ENCODE measurements around the gene RAB8B.
"Not testable (repeated sequence)": the region's sequence is repeated elsewhere in the genome, so short reads cannot be mapped to it uniquely, and the experiment has no call there.

The RAB8B gene

DNA sequence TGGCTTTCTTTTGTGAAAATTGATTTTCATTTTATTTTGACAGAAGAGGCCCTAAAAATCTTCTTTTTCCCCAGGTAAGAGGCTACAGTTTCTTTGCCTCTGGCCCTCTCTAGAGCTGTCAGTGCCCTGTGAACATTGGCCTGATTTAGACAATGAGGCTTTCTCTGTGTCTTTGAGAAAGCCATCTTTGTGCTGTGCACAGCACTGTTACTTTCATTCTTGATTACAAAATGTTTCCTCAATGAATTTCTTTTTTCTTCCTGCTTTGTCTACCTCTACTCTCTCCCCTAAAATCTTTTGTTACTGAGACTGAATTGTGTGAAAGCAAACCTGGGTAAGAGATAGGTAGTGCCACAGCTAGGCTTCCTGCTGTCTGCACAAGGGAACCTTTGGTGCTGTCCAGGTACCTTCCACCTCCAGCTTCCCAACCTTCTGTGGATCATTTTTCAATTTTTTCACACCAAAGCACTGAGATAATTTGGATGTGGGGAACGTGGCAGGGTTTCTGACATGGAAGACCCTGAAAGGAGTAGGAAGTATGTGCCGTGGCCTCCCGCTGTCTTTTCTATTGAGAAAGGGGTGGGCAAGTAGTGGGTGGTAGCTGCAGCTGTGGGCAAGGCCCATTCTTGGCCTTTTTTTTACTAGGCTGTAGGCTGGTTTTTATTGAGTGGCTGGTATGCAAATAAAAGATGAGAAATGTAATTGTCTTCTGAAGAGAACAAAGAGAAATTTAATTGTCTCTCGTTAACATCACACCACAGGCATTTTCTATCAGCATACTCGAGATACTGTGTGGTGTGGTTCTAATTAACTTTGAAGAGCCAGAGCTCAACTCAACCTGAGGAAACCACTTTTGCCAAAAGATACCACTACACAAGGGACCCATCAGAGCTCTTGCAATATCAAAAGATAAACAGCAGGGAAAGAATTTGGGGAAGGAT lies 21.0 kb downstream of the RAB8B start:
- no peak for DNase-seq

DNA sequence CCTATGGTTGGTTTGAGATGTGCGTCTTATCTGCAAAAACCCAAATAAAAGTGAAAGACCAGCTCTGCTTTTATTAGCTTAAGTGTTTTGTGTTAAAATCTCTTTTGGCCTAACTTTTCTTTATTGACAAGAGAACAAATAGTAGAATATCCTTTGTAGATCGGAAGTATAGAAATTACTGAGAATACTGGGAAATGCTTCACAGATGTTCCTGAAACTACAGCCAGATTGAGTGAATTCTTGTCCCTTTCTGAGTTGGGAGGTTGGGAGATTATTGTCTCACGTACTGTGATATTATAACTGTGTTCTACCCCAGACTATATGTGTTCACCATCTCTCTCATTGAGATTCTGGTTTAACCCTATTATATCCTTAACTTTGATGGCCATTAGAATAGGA lies 21.7 kb downstream of the RAB8B start:
- DNase-seq, result no peak

DNA sequence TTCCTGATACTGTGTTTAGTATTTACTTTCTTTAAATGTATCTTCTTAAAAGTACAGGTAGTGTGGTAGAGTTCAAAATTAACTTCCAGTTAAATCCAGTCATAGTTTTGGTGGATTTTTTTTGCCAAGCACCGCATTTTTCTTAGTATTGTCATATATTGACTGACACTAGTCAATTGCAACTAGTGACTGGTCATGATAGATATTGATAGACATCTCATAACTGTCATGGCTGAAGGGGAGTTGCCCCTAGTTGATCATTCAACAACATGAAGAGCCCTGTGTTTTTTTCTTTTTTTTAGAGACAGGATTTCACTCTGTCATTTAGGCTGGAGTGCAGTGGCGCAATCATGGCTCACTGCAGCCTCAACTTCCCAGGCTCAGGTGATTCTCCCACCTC lies 22.1 kb downstream of the RAB8B start:
- DNase-seq, result no peak

DNA sequence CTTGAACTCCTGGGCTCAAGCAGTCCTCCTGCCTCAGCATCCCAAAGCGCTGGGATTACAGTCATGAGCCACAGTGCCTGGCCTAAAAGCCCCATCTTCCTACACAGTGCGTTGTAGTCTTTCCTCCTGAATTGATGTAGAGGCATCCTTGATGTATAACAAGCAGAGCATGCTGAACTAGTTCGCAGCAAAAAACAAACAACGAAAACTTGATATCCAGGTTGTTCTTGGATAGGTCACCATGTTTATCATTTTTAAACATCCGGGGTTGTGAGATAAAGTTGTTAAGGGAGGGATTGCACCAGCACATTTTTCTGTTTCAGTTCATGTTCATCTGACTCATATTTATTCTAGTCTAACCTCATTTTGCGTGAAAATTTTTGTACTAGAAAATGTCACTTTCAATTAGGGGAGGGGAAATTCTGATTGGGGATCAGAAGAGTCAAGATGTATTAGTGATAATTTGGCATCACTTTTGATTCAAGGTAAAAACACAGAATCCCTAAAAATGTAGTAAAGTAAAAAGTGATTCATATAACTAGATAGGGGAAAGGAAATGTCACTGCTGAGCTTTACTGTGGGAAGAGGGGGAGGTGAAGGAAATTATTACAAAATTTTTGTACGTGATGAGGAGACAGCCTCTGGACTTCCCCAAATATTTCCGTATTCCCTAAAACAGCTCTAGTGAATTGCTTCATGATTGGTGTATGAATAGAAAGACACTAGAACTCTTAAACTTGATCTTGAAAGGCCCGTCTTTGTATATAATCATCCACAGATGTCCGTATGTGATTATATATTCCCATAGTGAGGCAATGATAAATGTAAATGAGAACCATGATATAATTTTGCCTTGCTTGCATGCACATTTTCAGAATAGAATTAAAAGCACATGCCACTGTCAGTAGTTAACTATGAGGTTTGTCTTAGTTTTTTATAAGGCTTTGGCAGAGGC lies 22.9 kb downstream of the RAB8B start:
- no peak for DNase-seq

DNA sequence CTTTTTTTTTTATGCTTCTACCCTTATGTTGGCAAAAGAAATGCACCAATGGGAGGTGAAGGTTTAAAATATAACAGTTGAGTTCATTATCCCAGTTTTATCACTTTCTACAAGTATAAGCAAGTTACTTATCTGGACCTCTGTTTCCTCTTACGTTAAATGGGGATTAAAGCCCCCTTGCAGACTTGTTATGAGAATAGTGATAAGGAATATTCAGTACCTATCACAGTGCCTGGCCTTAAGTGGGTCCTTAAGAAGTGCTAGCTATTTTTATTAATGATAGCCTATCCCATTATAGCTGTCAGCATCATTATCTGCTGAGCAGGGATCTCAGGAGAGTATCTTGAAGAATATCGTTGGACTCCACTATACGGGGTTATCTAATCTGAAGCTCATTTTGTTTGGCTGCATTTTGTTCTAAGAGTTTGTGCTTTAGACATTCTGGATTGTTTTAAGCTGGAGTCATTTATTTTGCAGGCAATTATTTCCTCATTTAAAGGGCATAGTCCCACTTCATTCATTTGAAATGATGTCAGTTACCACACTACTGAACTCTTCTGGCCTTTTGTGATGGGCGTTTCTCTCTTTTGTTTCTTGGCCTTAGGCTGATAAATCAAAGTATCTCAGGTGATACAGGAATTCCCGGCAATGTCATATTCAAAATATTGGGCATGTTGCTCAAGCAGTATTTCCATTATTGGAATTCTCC lies 28.8 kb downstream of the RAB8B start:
- no peak for DNase-seq

DNA sequence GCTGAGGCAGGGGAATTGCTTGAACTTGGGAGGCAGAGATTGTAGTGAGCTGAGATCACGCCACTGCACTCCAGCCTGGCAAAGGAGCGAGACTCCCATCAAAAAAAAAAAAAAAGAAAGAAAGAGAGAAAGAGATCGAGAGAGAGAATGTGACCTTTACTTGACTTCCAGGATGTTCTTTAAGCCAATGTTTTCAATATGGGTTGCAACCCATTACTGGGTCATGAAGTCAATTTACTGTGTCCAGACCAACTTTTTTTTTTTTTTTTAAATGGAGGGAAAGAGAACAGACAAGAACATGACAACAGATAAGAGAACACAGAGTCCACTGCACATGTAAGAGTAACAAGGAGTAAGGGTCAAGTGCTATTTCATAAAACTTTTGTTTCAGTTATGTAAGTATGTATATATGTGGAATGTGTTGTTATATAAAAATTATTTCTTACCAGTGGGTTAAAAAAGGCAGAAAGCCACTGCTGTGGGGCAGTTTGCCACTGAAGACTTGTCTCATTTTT lies 29.8 kb downstream of the RAB8B start:
- no peak for DNase-seq

DNA sequence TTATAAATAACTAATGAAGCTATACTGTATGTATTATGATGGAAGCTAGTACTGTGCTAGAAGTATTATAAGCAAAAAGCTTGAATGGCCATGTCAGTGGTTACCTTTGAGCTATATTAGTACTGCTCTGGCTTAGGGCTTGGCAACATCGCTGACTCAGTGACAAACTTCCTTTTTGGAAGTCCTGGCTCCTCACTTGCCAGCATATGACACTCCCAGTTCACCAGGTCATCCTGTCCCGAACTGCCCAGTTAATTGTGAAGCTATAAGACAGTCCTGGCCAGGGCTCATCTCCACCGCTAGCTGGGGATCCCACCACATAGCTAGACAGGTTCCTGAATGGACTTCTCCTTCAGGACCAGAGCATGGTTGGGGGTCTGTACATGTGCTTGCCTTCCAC lies 31.9 kb downstream of the RAB8B start:
- no peak for DNase-seq

DNA sequence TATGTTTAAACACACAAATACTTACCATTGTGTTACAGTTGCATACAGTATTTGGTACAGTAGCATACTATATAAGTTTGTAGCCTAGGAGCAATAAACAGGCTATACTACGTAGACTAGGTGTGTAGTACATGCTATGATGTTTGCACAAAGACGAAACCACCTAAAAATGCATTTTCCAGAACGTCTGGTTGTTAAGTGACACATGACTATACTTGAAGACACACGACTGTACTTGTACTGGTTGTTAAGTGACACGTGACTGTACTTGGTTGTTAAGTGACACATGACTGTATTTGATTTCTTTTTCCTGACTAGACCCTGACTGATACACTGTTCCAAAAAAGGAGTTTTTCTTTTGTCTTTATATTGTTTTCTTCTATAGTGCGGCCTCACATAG lies 34.1 kb downstream of the RAB8B start:
- DNase-seq, result no peak

DNA sequence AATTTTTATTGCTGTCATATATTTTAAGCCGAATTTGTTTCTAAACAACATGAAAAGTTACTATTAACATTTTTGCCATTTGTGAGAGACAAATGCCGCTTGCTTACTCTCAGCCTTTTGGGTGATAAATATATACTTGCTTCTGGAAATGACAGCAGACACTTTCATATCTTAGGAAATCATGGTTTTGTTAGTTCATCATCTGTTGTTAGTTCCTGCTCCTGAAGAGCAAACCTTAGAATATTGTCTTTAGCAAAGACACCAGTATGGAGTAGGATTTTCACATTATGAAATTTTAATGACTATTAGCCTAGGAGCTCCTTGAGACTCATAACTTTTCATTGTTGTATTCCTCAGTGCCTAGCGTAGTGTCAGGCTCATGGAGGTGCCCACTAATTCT lies 36.0 kb downstream of the RAB8B start:
- no peak for DNase-seq

DNA sequence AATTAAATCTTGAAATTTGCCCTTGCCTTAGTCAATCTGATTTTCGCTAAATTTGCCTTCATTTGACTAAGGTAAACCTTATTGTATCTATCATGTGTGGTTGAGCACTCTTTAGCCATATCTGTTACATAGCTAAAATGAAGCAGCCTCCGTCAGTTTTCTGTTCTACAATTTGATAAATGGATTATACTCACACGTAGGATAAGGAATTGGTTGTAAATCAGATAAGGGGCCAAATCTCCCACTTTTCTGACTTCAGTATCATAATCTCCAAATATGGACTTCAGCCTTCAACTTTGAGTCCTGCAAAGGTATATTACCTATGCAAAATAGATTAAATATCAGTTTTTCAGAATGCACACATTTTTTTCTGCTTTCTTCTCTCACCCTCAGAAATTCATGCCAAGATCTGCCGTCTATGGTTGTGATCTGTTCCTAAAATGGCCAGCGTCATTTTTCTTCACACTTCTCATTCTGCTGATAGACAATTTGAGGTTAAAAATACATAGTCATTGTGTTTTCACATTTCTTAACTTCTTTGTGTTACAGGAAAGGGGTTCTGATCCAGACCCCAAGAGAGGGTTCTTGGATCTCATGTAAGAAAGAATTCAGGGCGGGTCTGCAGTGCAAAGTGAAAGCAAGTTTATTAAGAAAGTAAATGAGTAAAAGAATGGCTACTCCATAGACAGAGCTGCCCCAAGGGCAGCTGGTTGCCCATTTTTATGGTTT lies 36.9 kb downstream of the RAB8B start:
- DNase-seq, result no peak

DNA sequence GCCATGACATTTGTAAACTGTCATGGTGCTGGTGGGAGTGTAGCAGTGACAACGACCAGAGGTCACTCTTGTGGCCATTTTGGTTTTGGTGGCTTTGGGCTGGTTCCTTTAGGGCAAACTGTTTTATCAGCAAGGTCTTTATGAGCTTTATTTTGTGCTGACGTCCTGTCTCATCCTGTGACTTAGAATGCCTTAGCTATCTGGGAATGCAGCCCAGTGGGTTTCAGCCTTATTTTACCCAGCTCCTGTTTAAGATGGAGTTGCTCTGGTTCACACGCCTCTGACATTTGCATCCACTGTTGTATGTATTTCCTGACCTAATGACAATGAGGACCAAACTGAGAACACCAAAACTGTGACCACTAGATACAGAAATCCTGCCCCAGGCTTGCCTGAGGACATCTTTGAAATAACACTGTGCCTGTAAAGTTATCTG lies 37.6 kb downstream of the RAB8B start:
- no peak for DNase-seq

DNA sequence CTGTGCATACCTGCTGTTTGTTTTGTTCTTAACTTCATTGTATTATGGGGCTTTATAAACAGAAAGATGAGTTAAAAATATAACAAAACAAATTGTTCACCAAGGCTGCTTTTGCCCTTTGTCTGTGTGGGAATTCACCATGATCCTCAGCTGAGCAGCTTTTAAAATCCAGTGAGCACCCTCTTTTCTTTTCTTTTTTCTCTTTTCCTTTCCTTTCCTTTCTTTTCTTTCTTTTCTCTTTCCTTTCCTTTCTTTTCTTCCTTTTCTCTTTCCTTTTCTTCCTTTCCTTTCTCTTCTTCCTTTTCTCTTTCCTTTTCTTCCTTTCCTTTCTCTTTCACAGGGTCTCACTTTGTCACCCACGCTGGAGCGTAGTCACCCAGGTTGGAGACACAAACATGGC lies 38.3 kb downstream of the RAB8B start:
- no peak for DNase-seq

DNA sequence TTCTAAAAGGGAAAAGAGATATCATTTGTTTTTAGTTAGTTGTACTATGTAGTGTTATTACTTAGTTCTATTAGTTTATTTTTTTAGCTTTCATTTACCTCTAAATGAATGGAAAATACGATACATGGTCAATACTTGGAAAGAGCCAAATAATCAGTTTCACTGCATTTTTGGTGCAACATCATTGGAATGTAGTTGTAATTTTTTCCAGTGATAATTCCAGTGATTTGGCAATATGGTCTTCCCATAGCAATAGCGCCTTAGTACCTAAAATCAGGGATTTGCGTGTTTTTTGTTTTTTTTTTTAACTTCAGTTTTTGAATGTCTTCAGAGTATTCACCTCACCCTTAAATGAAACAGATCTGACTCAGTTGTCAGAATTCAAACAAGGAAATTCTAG lies 41.8 kb downstream of the RAB8B start:
- DNase-seq, result no peak

DNA sequence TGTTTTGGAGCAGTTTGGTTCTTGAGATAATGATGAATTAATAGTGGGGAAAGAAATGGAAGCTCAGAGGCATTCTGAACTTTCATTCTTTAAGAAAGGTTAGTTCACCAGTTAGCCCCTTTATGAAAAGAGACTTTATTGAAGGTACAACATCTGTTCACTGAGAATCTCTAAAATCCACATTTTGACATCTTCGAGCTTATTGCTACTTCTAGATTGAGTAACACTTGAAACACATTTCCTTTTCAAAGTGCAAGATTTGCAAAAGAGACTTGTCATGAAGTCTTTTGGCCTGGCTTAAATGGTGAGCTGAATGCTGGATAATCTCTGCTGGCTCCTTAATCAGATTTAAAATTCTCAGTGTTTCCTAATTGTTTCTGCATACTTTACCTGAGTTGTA lies 42.3 kb downstream of the RAB8B start:
- DNase-seq, result no peak

DNA sequence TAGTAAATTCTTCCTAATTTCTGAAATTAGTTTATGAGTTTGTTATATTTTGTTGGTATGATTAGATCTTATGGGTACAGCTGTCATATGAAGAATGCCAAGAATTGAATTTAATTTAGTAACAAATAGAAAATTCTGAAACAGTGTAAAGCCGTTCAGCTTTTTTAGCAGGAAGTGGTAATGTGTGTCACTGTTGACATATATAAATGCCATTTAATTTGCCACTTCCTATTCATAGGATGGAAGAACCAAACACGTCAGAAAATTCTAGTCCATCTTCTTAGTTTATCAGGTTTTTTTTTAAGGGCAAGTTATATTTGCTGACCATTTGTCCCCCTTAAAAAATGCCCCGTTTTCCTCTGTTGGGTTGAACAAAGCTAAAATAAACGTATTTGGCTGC lies 43.0 kb downstream of the RAB8B start:
- DNase-seq, result peak in 1 of 2 experiments; percentile 11

DNA sequence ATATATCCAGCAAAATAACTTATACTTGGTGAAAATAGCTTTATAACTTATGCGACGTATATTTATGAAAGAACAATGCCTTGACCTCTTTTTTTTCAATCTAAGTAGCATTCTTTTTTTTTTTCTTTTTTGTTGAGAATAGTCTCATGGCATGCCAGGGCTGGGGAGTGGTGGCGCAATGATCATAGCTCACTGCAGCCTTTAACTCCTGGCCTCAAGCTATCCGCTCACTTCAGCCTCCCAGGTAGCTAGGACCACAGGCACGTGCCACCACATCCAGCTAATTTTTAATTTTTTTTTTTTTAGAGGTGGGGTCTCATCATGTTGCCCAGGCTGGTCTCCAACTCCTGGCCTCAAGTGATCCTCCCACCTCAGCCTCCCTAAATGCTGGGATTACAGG lies 43.5 kb downstream of the RAB8B start:
- DNase-seq, result no peak

DNA sequence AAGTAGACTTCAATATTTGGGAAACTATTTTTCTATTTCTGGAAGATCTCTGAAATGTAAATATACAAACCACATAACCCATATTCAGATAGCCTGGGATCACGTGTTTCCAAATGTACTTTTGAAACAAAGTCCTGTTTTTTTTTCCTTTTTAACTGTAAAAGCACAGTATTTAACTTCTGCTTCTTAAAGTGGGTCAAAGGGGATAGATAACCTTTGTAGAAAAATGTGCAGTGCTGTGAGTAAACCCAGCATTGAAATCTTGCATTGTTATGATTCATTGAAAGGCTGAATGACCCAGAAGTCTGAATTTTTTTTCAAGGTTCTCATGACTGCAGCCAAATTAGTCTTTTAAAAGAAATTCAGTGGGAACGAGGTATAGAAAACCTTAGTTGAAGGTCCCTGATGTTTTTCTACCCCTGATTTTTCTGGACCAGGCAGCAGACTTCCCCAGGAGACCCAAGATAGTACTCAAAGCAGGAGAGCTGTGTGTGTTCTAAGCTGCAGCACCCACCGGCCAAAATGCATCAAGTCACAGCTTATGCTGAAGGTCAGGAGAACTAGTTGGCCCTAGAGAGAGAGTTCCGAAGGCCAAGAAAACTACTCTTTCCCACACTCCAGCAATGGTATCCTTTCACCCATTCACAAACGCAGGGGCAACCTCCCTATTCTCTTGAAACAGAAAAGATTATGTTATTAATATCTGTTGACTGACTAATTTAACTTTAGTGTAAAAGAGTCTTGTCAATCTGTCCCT lies 44.4 kb downstream of the RAB8B start:
- no peak for DNase-seq

DNA sequence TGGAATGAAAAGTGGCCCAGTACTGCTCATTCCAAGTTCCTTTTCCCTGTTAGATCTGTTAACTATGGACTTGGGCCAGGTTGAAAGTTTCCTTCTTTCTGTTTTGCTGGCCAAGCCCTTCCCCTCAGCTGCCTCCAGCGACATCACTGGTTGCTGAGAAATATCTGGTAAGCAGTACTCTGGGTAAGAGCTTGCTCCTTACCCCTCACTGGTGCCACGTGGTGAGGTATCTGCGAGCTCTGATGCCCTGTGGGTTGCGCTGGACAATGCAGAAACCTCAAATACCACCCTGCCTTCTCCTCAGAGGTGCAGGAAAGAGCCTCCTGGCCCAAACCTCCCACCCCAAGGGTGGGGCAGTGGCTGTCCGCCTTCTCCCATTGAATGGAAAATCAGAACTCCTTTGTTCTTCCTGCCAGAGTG lies 45.1 kb downstream of the RAB8B start:
- no peak for DNase-seq

DNA sequence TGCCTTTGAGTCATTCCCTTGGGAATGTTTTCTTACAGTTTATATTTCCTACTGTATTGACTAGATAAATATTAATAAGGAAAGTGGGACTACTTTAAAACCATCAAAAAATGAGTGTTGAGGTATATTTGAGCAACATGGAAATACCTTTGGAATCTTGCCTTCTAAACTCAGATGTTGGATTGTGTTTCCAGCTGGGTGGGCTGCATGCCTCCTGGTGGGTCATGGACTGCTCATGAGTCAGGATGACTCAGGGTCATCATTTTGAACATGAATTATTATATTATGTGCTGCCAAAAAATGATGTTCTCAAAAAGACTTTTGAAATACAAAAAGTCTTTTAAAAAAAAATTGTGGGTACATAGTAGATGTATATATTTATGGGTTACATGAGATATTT lies 46.9 kb downstream of the RAB8B start:
- DNase-seq, result no peak

DNA sequence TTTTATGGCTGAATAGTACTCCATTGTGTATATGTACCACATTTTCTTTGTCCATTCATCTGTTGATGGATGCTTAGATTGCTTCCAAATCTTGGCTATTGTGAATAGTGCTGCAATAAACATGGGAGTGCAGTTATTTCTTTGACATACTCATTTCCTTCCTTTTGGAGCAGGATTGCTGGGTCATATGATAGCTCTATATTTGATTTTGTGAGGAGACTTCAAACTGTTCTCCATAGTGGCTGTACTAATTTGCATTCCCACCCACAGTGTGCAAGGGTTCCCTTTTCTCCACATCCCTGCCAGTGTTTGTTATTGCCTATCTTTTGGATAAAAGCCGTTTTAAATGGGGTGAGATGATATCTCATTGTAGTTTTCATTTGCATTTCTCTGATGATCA lies 47.7 kb downstream of the RAB8B start:
- DNase-seq, result not testable (repeated sequence)

DNA sequence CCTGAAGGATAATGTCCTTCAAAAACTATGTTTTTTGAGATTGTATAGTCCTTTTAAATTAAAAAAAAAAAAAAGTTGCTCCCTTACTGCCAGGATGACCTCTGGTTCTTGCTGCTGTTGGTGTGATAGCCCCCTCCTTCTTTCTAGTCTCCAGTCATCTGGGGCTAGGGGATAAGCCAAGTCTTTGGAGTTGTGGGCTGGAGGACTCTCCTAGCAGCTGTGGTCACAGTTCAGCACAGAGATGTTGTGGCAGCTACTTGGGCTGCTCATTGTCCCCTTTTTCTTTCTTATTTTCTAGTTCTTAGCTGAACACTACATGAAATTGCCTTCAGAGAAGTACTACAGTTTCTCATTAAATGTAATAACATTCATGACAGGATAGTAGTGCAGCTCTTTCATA lies 48.8 kb downstream of the RAB8B start:
- DNase-seq, result no peak

Measured in NCI-H2081 (cell line).